Loucy (cell line): Measurements from ENCODE around the gene G6PD.

Experiments
- H2AFZ ChIP-seq: fragments of 200-600 bp; sonication (generic); 2 replicates; pipeline ENCODE4 v1.6.0; 2016; ENCODE audit warnings: antibody characterized with exemption, mild to moderate bottlenecking, low read length, moderate library complexity
- H3F3A ChIP-seq: fragments of 200-600 bp; 2 replicates; pipeline ENCODE4 v1.6.0; 2016; ENCODE audit warnings: antibody characterized with exemption, low read depth, mild to moderate bottlenecking
- H3K27me3 ChIP-seq: fragments of 200-600 bp; sonication (generic); 2 replicates; pipeline ENCODE4 v1.6.1; 2014; ENCODE audit warnings: low read length, mild to moderate bottlenecking; ENCODE audit not compliant: insufficient read depth, poor library complexity, severe bottlenecking
- H3K36me3 ChIP-seq: fragments of 200-600 bp; sonication (generic); 2 replicates; pipeline ENCODE4 v1.6.1; 2016; ENCODE audit warnings: low read length; ENCODE audit not compliant: insufficient read depth
- H3K4me1 ChIP-seq: fragments of 200-600 bp; sonication (generic); 2 replicates; pipeline ENCODE4 v1.5.1; 2014; ENCODE audit warnings: low read length, mild to moderate bottlenecking; ENCODE audit not compliant: insufficient read depth, poor library complexity, severe bottlenecking
- H3K4me2 ChIP-seq: fragments of 200-600 bp; sonication (generic); 2 replicates; pipeline ENCODE4 v1.6.0; 2014; ENCODE audit warnings: antibody characterized with exemption, low read length, low read depth, mild to moderate bottlenecking; ENCODE audit not compliant: poor library complexity, severe bottlenecking
- H3K4me3 ChIP-seq: fragments of 200-600 bp; sonication (generic); 2 replicates; pipeline ENCODE4 v1.5.1; 2014; ENCODE audit warnings: low read length, mild to moderate bottlenecking, mixed read lengths; ENCODE audit not compliant: poor library complexity, severe bottlenecking
- H3K79me2 ChIP-seq: fragments of 200-600 bp; sonication (generic); 2 replicates; pipeline ENCODE4 v1.6.1; 2014; ENCODE audit warnings: low read length; ENCODE audit not compliant: insufficient read depth
- H3K9ac ChIP-seq: fragments of 200-600 bp; sonication (generic); 2 replicates; pipeline ENCODE4 v1.6.0; 2014; ENCODE audit warnings: mild to moderate bottlenecking, low read depth, low read length, moderate library complexity; ENCODE audit not compliant: poor library complexity, severe bottlenecking
- H3K9me2 ChIP-seq: fragments of 200-600 bp; sonication (generic); replicated peaks from 2 replicates; pipeline ENCODE4 v1.6.1; 2016; ENCODE audit warnings: low read depth, low read length, mixed read lengths
- H3K9me3 ChIP-seq: fragments of 200-600 bp; sonication (generic); 2 replicates; pipeline ENCODE4 v1.6.1; 2014; ENCODE audit warnings: mild to moderate bottlenecking, antibody characterized with exemption, low read length, low read depth; ENCODE audit not compliant: insufficient read depth
- H4K20me1 ChIP-seq: fragments of 200-600 bp; sonication (generic); 2 replicates; pipeline ENCODE4 v1.6.0; 2014; ENCODE audit warnings: antibody characterized with exemption, low read length, mild to moderate bottlenecking; ENCODE audit not compliant: insufficient read depth, poor library complexity, severe bottlenecking
- EZH2phosphoT487 ChIP-seq: fragments of 200-600 bp; IDR thresholded peaks from 2 replicates; pipeline ENCODE4 v1.6.1; 2018; ENCODE audit warnings: antibody characterized with exemption, mild to moderate bottlenecking, moderate library complexity, borderline replicate concordance
- TF ChIP-seq, protein P1 (sequence below): fragments of 200-600 bp; sonication (generic); conservative IDR thresholded peaks from 2 replicates; pipeline ENCODE4 v1.5.1; 2014; ENCODE audit warnings: mild to moderate bottlenecking, antibody characterized with exemption, low read length

Gene G6PD

DNA sequence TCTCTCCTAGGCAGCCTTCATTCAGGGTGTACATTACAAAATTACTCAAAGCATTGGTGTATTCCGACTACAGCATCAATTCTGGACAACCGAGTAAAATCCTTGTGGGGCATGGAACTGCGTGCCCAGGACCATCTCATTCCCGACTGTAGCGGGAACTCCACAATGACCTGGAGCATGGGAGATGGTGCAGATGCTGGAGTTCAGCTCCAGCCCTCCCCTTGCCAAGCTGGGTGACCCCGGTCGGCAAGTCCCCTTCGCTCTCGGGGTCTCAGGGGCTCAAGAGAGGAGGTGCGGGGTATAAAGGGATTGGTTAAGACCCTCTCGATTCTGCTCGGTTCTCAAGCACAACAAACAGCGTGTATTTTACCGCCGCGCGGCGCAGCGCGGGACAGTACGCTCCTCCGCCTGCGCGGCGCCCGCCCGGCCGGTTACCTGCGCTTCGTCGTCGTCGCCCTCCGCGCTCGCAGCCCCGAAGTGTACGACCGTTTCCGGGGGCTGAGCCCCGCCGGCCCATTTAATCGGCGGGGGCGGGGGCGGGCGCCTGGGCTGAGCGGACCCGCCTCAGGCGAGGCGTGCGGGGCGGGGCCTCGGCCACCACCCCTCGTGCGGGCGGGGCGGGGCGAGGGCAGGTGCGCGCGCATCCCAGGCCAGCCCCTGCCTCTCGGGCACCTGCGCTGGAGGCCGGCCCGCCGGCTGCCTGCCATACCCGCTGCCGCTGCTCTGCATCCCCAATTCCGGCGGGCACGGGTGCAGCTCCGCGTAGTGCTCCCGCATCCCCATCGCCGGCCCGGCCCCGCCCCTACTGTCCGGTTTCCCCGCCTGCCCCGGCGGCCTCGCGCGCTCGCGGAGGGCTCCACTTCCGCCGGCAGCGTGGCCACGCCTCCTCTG lies at the start of gene G6PD:
G6PD (minus strand) TSS at position 493 of the 891 bp plus-strand sequence. CDS start 691 bp downstream, outside the sequence.
- TF ChIP-seq EZH2phosphoT487, result no peak
- TF ChIP-seq, protein P1, sequence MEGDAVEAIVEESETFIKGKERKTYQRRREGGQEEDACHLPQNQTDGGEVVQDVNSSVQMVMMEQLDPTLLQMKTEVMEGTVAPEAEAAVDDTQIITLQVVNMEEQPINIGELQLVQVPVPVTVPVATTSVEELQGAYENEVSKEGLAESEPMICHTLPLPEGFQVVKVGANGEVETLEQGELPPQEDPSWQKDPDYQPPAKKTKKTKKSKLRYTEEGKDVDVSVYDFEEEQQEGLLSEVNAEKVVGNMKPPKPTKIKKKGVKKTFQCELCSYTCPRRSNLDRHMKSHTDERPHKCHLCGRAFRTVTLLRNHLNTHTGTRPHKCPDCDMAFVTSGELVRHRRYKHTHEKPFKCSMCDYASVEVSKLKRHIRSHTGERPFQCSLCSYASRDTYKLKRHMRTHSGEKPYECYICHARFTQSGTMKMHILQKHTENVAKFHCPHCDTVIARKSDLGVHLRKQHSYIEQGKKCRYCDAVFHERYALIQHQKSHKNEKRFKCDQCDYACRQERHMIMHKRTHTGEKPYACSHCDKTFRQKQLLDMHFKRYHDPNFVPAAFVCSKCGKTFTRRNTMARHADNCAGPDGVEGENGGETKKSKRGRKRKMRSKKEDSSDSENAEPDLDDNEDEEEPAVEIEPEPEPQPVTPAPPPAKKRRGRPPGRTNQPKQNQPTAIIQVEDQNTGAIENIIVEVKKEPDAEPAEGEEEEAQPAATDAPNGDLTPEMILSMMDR, result no peak
- H2AFZ ChIP-seq, result peak within 1 kb of the TSS; percentile 78
- peak within 1 kb of the TSS; percentile 87 for H3K4me3 ChIP-seq
- H3F3A ChIP-seq, result no peaks in the 10 kb centered on the region
- no peaks in the 10 kb centered on the region for H3K36me3 ChIP-seq
- H3K79me2 ChIP-seq, result peaks cover 44% of the 10 kb centered on the region
- no peaks in the 10 kb centered on the region for H3K9me3 ChIP-seq
- peaks cover 44% of the 10 kb centered on the region for H3K4me1 ChIP-seq
- peak within 1 kb of the TSS; percentile 95 for H3K4me2 ChIP-seq
- H4K20me1 ChIP-seq, result no peaks in the 10 kb centered on the region
- no peaks in the 10 kb centered on the region for H3K9me2 ChIP-seq
- H3K27me3 ChIP-seq, result no peaks in the 10 kb centered on the region
- H3K9ac ChIP-seq, result peak within 1 kb of the TSS; percentile 91

DNA sequence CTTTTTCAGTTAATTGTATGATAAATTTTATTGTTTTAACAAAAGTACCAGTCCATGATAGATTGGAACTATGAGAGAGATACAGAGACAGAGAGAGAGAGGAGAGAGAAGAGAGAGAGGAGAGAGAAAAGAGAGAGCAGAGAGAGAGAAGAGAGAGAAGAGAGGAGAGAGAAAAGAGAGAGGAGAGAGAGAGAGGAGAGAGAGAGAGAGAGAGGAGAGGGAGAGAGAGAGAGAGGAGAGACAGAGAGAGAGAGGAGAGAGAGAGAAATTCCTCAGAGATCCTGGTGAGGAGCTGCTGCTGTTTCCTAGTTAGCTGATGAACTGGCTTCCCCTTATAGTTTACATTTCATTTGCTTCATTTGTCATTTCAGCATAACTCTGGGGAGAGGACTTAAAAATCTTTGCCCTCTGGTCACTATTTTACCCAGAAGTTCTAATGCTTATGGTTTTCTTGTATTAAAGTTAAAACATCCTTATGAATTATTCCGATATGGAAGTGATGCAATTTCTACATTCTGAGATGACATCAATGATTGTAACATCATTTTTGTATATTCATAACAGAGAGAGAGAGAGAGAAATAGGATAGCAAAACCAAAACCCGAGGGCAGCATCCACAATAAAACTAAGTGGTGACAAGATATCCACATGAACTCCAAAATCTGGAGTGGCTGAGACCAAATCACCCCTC lies 49.1 kb upstream of the G6PD start:
- no peaks in the 10 kb centered on the region for H3K4me1 ChIP-seq
- TF ChIP-seq, protein P1, result no peak
- TF ChIP-seq EZH2phosphoT487, result no peak
- H3K27me3 ChIP-seq, result no peaks in the 10 kb centered on the region
- H3K36me3 ChIP-seq, result no peaks in the 10 kb centered on the region
- H3F3A ChIP-seq, result no peaks in the 10 kb centered on the region
- H4K20me1 ChIP-seq, result no peaks in the 10 kb centered on the region
- H3K9me3 ChIP-seq, result no peaks in the 10 kb centered on the region
- no peaks in the 10 kb centered on the region for H3K79me2 ChIP-seq
- H3K9ac ChIP-seq, result no peak overlapping the region
- H3K4me3 ChIP-seq, result no peak overlapping the region
- H2AFZ ChIP-seq, result no peak overlapping the region
- no peaks in the 10 kb centered on the region for H3K9me2 ChIP-seq
- H3K4me2 ChIP-seq, result no peak overlapping the region

DNA sequence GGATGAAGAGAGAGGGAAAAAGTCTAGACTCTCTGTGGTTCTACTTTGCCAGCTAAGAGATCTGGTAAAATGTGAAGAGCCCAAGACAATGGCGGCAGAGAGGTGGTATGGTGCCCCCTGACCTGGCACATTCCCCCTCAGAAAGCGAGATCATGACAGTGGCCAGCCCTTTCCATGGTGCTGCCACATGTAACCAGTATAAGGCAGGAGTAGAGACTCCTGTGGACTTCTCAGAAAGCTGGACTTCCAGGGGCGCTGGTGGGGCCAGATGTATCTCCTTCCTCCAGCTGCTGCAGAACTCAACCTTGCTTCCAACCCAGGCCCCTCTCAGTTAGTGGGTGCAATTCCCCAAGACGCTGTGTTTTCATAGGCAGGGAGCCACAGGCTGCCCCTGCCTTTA lies 47.8 kb upstream of the G6PD start:
- H3K9ac ChIP-seq, result no peak overlapping the region
- H3K4me2 ChIP-seq, result no peak overlapping the region
- no peaks in the 10 kb centered on the region for H3K9me3 ChIP-seq
- H3K4me1 ChIP-seq, result no peaks in the 10 kb centered on the region
- no peak overlapping the region for H2AFZ ChIP-seq
- H3F3A ChIP-seq, result no peaks in the 10 kb centered on the region
- TF ChIP-seq, protein P1, result no peak
- no peak overlapping the region for H3K4me3 ChIP-seq
- H3K36me3 ChIP-seq, result no peaks in the 10 kb centered on the region
- H3K27me3 ChIP-seq, result no peaks in the 10 kb centered on the region
- no peaks in the 10 kb centered on the region for H4K20me1 ChIP-seq
- no peaks in the 10 kb centered on the region for H3K9me2 ChIP-seq
- no peaks in the 10 kb centered on the region for H3K79me2 ChIP-seq
